GM19328 (cell line): ENCODE data around the gene MAP4K1.
"Not testable (repeated sequence)": the region's sequence is repeated elsewhere in the genome, so short reads cannot be mapped to it uniquely, and the experiment has no call there.

Source experiments
- ATAC-seq: cut with Tn5 transposase; IDR thresholded peaks from one replicate; pipeline ENCODE4 v1.9.1; 2021; ENCODE audit warnings: mild to moderate bottlenecking, moderate library complexity; ENCODE audit not compliant: unreplicated experiment

The MAP4K1 gene

DNA sequence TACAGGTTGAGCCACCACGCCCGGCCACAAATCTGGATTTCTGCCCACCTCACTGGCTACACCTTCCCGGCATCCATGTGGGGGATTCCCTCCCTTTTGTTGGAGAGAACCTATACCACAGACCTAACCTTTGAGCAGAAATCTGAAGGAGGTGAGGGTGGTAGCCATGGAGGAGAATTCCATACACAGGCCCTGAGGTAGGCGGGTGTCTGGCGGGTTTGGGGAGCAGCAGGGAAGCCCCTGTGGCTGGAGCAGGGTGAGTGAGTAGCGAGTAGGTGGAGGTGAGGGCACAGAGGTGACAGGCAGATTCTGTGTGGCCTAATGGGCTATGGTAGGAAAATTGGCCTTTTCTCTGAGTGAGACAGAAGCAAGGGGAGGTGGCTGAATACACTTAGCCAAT is 11.8 kb upstream of the MAP4K1 start:
- ATAC-seq: no peak

DNA sequence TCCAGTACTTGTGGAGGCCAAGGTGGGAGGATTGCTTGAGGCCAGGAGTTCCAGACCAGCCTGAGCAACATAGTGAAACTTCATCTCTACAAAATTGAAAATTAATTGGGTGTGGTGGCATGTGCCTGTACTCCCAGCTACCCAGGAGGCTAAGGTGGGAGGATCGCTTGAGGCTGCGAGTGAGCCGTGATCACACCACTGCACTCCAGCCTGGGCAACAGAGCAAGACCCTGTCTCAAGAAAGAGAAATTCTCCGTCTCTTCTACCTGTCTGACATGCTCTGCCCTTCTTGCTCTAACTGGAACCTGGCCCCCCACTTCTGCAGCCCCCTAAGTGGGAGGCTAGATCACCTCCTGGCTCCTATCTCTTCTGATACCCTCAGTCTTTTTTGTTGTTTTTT is 8.6 kb upstream of the MAP4K1 start:
- no peak for ATAC-seq

DNA sequence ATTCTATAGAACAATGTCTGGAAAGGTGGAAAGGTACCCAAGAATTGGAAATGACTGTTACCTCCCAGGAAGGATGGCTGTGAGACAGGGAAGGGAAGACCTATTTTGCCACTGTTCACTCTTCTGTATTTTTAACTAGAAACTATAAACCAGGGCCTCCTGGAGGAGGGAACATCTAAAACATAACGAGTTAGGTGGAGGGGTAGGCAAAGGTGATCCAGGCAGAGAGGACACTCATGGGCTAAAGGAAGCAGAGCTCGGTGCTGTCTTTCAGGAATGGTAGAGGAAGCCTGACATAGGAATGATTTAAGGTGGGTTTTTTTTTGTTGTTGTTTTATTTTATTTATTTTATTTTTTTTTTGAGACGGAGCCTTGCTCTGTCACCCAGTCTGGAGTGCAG is 7.1 kb upstream of the MAP4K1 start:
- no peak for ATAC-seq

DNA sequence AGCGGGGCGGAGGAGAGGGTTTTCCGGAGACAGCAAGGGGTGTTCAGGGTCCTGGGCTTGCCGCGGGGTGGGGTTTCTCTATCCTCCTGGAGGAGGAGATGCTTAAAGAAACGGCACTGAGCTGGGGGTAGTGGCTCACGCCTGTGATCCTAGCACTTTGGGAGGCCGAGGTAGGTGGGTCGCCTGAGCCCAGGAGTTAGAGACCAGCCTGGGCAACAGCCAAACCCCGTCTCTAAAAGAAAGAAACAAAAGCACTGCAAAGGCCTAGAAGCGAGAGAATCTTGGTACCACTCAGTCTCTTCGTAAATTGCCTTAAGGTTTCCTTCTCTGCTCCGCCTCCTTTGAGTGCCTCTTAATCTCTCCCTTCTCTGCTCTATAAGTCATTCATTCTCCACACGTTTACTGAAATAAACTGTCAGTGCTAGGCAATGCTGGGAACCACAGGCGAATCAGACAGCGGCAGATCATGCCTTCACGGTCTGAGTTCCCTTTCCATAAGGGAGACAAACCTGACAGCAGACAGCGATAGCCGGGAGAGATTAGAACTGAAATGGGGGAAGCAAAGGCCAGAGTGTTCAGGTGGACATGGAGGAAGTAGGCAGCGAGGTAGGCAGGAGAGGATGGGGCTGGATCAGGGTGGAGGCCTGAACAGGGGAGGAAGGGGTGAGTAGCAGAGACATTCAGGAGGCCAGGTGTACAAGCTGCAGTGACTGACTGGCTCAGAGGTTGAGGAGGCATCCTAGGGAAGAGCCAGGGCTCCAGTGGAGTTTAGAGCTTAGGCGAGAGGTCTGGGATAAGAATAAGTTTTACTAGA is 1.8 kb upstream of the MAP4K1 start:
- no peak for ATAC-seq

DNA sequence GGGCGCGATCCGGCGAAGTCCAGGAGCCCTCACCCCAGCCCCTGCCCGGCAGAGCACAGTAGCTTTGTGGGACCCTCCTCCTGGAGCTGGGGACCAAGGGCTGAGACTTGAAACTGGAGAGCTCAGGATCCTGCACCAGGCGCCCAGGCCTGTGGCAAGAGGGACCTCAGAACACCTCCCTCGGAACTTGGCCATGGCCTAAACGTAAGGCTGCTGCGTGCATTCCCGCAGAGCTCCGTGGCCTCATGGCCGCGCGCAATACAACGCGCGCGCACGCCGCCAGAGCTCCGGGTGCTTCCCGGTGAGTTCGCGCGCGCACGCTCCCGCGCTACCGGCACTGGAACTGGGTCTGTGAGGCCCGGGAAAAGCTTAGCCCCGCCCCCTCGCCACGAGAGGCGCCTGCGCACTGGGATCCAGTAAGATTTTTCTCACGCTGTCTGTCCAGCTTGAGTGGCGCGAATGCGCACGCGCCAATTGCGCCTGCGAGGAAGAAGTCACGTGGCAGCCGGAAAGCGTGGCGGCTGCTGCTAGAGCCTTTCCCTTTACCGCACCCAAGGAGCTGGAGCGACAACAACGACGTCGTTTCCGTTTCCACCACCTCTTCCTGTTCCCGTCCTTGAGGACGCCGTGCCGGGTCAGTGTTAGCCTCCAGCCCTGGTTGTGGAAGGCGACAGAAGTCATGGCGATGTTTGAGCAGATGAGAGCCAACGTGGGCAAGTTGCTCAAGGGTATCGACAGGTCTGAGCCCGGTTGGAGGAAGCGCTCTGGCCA is 1.0 kb upstream of the MAP4K1 start, which contains the start of gene EIF3K:
Gene EIF3K, plus strand, starts transcription at position 599 of the 771 bp plus-strand sequence. Its CDS starts 81 bp downstream, at position 680.
- ATAC-seq: peak; percentile 59

DNA sequence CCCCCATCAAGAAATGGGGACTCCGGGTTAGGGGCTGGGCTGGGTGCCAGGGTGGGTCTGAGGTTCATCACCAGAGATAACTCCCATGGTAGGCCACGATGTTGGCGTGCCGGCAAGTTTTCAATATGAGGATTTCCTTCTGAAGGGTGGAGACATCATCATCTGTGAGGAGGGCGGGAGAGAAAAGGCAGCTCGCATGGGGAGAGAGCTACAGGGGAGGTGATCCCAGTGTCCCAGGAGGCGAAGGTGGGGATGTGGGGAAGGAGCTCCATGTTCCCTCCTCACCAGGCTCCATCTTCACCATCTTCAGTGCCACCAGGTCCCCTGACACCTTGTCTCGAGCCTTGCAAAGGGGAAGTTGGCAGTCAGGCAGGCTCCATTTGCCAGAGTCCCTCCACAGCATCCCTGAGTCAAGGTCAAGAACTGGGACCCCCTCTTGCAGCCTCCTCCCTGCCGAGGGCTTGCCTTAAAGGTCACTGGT is 430 bp downstream of the MAP4K1 start:
- no peak for ATAC-seq

DNA sequence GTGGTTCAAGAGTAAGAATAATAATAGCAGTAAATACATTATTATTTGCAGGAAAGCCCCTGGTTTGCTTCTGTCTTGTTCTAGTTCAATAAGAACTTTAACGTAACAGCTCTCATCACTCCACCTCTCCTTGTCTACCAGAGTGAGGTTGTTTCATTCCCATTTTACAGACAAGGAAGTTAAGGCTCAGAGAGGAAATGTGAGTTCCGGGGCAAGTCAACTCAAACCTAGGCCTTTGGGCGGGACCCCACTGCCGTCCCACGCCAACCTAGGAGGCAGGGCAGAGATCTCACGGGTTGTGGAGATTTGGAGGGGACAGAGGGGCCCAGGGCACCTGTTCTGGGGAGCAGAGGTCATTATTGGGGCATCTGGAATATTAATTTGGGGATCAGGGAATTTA is 1.5 kb downstream of the MAP4K1 start:
- no peak for ATAC-seq

DNA sequence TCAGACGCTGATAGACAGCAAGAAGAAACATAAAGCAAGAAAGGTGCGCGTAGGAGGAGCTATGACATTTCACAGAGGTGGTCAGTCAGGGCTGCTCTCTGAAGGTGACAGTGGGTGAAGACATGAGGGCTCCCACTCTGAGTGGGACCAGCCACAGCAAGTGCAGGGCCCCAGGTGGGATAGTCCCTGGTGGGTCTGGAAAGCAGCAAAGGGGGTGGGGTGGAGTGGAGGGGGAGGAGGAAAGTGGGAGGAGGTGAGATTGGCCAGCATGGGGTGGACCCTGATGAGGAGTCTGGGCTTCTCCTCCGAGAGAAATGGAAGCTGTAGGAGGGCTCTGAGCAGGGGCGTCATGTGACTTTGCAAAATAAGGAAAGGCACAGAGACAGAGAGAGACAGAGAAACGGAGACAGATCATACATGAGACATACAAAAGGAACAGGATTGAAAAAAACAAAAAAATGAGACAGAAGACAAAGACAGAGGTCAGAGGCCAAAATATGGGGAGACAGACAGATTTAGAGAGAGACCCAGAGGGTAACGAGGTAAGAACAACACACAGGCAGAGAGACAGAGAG is 2.7 kb downstream of the MAP4K1 start:
- no peak for ATAC-seq

DNA sequence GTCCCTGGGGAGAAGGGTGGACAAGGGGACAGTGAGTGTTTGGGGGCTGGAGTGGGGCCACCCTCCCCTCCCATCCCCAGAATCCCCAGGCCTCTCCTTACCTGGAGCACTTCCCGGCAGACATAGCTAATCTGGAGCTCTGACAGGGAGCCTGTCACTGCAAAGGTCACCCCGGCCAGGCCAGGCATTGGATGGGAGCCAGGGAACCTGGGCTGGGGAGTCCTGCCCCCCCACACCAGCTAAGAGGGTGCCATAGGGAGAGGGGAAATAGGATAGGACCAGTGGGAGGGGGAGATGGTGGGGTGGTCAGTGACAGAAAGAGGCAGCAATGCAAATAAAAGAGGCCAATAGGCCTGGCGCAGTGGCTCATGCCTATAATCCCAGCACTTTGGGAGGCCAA is 3.5 kb downstream of the MAP4K1 start:
- ATAC-seq: no peak

DNA sequence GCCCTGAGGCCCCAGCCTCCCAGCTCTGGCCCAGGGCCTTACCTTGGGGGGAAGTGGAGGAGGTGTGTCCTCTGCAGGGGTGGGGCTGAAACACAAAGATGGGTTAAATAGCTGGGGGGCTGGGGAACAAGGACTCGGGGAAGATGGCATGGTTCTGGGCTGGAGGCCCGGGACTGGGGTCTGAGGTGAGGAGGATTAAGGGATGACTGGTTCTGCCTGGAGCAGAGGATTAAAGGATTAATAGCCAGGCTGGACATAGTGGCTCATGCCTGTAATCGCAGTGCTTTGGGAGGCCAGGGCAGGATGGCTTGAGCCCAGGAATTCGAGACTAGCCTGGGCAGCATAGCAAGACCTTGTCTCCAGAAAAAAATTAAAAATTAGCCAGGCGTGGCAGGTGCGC is 11.6 kb downstream of the MAP4K1 start:
- ATAC-seq: no peak

DNA sequence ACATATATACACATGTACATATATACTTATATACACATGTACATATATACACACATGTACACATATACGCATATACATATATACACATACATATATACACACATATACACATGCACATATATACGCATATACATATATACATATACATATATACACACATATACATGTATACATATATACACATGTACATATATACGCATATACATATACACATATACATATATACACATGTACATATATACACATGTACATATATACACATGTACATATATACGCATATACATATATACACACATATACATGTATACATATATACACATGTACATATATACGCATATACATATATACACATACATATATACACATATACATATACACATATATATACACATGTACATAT is 14.9 kb downstream of the MAP4K1 start:
- not testable (repeated sequence) for ATAC-seq

DNA sequence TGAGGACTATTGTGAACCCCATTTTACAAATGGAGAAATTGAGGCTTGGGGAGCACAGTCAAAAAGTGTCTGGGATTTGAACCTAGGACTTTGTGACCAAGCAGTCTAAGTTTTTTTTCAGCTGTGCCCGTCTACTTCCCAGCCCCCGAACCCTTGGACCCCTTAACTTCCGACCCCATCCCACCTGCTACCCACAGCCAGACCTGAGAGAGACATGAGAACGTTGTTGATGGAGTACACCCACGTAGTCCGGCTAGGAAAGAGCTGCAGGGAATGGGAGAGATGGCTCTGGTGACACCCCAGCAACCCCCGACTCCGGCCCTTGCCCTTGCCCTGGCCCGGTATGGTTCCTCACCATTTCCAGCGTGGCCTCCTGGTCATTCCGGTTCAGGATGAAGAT is 18.0 kb downstream of the MAP4K1 start:
- ATAC-seq: no peak

DNA sequence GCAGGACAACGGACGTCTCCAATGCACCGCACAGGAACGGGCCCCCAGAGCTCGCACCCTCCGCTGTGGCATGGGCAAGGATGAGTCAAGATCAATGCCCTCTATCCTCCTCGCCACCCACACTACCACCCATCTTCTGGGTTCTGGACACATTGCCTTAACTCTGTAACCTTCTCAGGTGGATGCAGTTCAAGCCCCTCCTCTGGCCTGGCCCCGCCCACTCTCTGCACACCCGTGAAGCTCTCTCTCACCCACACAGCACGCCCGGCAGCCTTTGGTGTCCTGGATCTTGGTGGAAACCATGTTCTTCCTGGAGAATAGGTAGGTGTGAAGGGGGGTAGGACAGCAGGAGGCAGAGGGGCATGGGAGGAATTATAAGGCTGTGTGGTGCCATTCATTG is 20.7 kb downstream of the MAP4K1 start:
- ATAC-seq: no peak

DNA sequence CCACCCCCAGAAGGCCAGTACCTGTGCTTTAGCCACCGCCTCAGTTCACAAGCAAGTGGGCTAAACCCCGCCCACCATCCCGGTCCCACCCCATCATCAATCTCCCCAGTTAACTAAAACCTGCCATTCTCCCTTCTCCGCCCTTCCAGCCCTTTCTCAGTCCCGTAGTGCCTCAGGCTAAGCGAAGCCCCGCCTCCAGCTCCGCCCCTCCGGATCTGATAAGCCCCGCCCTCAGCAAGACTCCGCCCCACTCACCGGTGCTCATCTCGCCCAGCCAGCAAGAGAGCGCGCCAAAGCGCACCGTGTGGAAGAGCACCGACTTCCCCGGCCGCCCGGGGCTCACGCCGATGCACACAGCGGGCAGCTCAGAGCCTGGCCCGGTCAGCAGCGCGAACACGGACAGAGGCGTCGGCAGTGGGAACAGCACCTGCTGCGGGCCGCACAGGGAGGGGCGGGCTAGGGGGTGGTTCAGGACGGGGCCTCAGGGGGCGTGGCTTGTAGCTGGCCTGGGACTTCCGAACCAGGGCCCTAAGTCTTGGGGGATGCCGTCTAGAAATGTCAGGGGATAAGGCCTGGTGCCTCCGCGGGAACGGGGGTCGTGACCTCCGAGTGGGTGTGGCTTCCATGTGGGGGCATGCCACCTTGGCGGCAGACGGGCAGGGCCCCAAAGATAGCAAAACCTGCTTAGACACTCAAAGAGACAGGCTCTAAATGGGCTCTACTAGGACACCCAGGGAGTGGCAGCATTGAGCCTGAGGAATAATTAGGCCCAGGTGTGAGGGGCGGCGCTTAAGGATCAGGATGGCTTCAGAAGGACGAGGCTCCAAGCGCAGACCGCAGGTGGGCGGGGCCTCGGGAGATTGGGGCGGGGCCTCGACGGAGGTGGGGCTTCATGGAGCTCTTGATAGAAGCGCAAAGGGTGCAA is 21.4 kb downstream of the MAP4K1 start:
- ATAC-seq: no peak

DNA sequence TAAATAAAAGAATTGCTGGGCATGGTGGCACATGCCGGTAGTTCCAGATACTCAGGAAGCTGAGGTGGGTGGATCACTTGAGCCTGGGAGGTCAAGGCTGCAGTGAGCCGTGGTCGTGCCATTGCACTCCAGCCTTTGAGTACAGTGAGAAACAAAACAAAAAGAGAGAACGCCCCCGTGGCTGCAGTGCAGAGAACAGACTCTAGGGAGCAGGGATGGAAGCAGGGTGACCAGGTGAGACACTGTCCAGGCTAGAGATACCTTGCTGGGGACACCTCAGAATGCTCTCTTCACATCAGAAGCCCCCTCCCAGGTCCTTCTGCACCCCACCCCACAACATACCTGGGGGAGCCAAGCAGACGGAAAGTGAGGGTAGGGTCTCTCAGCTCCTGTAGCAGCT is 24.8 kb downstream of the MAP4K1 start:
- ATAC-seq: no peak

DNA sequence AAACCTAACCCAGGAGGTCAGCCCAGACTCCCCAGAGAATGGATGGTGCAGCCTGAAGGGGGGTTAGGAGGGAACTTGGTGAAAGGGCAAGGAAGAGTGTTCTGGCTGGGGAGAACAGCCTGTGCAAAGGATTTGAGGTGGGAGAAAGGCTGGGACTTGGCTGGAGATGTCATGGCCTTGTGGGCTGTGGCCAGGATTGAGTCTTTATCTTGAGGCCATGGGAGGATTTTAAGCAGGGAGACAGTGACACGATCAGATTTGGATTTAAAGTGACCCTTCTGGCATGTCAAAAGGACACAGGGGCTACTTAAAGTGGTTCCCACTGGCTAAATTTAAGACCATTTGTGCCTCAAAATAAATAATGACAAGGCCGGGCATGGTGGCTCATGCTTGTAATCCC is 29.7 kb downstream of the MAP4K1 start:
- no peak for ATAC-seq

DNA sequence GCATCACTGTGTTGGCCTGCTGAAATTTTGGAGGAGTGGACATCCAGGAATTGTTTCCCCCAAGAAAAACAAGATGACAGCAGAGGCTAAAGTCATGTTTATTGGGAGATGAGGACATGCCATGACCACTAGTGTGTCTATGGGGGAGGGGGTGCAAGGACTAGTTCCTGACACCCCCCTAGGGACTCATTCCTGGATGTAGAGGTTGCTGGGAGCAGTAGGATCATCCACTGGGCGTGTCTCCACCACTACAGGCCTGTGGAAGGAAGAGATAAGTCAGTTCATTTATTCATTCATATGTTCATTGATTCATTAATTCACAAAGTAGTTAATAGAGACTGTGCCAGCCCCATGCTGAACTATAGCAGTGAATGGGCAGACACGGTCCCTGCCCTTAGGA is 30.2 kb downstream of the MAP4K1 start:
- ATAC-seq: no peak

DNA sequence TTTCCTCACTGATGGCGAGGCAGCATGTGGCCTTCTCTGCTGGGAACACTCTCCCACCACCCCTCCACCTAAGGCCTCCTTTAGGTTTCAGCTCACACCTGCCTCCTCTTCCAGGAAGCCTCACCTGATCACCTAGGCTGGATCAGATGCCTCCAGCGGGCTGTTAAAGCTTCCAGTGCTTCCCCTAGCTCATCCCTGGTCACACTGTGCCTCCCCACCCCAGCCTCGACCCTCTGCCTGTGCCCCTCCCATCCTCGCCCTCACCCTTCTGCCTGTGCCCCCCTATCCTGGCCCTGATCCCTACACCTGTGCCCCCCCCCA is 33.8 kb downstream of the MAP4K1 start:
- ATAC-seq: no peak

DNA sequence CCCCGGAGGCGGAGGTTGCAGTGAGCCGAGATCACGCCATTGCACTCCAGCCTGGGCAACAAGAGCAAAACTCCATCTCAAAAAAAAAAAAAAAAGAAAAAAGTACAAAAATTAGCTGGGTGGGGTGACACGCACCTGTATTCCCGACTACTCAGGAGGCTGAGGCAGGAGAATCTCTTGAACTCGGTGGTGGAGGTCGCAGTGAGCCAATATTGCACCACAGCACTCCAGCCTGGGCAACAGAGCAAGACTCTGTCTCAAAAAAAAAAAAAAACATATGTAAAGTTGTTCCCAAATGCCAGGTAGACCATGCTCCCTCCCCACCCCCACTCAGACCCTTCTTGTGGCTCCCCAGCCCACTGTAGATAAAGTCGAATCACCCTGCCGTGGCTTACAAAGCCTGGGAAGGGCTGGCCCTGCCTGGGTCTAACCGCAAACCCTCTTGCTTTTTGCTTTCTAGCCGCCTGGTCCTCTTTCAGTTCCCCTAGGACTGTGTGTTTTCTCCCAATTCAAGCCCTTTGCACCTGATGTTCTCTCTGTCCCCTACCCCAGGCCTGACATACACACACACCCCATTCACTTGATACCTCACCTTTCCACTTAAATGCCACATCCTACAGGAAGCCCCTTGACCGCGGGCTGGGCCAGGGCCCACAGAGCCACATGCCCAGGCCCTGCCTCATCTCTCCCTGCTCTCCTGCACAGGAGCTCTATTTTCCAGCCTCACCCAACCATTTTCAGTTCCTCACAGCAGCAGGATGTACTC is 34.4 kb downstream of the MAP4K1 start:
- ATAC-seq: no peak

DNA sequence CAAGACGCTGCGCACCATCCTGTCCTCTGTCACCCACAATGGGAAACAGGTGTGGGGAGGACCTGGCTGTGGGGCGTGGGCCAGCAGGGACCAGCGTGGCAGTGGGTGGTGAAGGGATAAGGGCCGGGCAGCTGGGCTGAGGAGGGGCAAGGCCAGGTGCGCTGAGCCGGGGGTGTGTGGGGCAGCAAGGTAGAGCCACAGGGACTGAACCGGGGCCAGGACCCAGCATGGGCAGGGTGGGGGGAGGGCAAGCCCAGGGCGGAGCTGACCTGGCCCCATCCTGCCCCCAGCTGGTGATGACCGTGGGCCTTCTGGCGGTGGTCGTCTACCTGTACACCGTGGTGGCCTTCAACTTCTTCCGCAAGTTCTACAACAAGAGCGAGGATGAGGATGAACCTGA is 37.7 kb downstream of the MAP4K1 start:
- ATAC-seq: no peak
